ENCODE results near the gene PLPP2.

GRCh38 chr19:294946-295686 lies 3.9 kb upstream of the PLPP2 start:
- TF ChIP-seq, protein P1, sequence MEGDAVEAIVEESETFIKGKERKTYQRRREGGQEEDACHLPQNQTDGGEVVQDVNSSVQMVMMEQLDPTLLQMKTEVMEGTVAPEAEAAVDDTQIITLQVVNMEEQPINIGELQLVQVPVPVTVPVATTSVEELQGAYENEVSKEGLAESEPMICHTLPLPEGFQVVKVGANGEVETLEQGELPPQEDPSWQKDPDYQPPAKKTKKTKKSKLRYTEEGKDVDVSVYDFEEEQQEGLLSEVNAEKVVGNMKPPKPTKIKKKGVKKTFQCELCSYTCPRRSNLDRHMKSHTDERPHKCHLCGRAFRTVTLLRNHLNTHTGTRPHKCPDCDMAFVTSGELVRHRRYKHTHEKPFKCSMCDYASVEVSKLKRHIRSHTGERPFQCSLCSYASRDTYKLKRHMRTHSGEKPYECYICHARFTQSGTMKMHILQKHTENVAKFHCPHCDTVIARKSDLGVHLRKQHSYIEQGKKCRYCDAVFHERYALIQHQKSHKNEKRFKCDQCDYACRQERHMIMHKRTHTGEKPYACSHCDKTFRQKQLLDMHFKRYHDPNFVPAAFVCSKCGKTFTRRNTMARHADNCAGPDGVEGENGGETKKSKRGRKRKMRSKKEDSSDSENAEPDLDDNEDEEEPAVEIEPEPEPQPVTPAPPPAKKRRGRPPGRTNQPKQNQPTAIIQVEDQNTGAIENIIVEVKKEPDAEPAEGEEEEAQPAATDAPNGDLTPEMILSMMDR (IDR thresholded peaks at IDR 0.05; ENCODE audit: borderline replicate concordance, extremely low read depth, low read length, poor library complexity, severe bottlenecking), result peak; percentile 45
- TF ChIP-seq EZH2 (IDR thresholded peaks at IDR 0.05; ENCODE audit: borderline replicate concordance, low read depth, low read length, severe bottlenecking), result no peak

Data from DND-41 (cell line).